Measurements from ENCODE around the gene CPNE6. TPM values are rescaled to one million over a fixed set of nuclear protein-coding genes. Genes with fewer than 3 reads are reported as not detected.

CPNE6 gene
- total RNA-seq, 1 experiment from 2014 or later = not detected

DNA sequence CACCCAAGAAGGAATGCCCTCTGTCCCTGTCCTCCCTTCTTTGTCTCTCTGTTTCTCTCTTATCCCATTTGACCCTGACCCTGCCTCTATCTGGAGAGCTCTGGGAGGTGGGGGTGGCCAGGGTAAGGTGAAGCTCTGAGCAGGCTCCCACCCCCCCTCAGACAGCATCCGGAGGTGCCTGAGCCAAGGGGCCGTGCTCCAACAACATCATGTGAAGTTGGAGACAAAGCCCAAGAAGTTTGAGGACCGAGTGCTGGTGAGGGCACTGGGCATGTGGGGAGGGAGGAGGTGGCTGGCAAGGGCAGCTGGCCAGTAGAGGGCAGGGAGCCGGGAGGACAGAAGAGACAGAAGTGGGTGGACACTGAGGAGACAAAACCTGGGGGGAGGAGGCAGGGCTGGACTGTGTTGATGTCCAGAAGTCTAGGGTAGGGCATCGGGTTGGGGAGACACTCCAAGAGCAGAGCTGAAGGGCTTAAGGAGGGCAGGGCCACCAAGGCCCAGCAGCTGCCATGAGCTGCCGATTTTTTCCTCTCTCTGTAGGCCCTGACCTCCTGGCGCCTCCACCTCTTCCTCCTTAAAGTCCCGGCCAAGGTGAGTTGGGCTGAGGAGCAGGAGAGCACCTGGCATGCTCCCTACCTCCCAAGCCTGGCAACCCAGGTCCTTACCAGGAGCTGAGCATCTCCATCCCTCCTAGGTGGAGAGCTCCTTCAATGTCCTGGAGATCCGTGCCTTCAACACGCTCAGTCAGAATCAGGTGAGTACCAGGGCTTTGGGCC lies 17.6 kb upstream of the CPNE6 start:
- BruUV-seq (replicated peaks) = no TSS peak
- H3K4me3 ChIP-seq (replicated peaks in 1 of 2; ENCODE audit: low read depth in 1 of 2, low read length in 2 of 2) = no peak overlapping the region
- CTCF ChIA-PET = interaction anchor here (1.8 to 5.7 kb wide), 2 partner anchors 55 to 244 kb away, joined by 5 to 116 read pairs; no protein-coding TSS in a partner anchor
- POLR2A ChIA-PET = interaction anchor here (0.6 to 1.1 kb wide), 2 partner anchors 8 to 61 kb away, joined by 3 to 4 read pairs; partner anchors contain the start of genes DCAF11 and NRL
- H3K27me3 ChIP-seq (ENCODE audit: insufficient read depth, low read length) = no peaks in the 10 kb centered on the region
- H3K9me2 ChIP-seq (ENCODE audit: insufficient read depth) = no peaks in the 10 kb centered on the region
- no peak overlapping the region for H2AFZ ChIP-seq (ENCODE audit: low read depth, low read length, poor library complexity, severe bottlenecking)
- H3K79me2 ChIP-seq (ENCODE audit: insufficient read depth, low read length) = no peaks in the 10 kb centered on the region
- no peak for TF ChIP-seq TCF7L2 (IDR thresholded peaks at IDR 0.05; ENCODE audit: borderline replicate concordance, extremely low read depth, insufficient read depth, insufficient read length)
- TF ChIP-seq, protein P1, sequence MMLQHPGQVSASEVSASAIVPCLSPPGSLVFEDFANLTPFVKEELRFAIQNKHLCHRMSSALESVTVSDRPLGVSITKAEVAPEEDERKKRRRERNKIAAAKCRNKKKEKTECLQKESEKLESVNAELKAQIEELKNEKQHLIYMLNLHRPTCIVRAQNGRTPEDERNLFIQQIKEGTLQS (IDR thresholded peaks at IDR 0.05) = no peak
- TF ChIP-seq ZFX (IDR thresholded peaks at IDR 0.05) = no peak
- TF ChIP-seq, protein P2, sequence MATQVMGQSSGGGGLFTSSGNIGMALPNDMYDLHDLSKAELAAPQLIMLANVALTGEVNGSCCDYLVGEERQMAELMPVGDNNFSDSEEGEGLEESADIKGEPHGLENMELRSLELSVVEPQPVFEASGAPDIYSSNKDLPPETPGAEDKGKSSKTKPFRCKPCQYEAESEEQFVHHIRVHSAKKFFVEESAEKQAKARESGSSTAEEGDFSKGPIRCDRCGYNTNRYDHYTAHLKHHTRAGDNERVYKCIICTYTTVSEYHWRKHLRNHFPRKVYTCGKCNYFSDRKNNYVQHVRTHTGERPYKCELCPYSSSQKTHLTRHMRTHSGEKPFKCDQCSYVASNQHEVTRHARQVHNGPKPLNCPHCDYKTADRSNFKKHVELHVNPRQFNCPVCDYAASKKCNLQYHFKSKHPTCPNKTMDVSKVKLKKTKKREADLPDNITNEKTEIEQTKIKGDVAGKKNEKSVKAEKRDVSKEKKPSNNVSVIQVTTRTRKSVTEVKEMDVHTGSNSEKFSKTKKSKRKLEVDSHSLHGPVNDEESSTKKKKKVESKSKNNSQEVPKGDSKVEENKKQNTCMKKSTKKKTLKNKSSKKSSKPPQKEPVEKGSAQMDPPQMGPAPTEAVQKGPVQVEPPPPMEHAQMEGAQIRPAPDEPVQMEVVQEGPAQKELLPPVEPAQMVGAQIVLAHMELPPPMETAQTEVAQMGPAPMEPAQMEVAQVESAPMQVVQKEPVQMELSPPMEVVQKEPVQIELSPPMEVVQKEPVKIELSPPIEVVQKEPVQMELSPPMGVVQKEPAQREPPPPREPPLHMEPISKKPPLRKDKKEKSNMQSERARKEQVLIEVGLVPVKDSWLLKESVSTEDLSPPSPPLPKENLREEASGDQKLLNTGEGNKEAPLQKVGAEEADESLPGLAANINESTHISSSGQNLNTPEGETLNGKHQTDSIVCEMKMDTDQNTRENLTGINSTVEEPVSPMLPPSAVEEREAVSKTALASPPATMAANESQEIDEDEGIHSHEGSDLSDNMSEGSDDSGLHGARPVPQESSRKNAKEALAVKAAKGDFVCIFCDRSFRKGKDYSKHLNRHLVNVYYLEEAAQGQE (IDR thresholded peaks at IDR 0.05; ENCODE audit: low read depth) = no peak
- no peak for TF ChIP-seq EZH2phosphoT487 (IDR thresholded peaks at IDR 0.05; ENCODE audit: borderline replicate concordance)
- TF ChIP-seq, protein P3, sequence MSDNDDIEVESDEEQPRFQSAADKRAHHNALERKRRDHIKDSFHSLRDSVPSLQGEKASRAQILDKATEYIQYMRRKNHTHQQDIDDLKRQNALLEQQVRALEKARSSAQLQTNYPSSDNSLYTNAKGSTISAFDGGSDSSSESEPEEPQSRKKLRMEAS (IDR thresholded peaks at IDR 0.05) = no peak
- TF ChIP-seq FOSL1 (IDR thresholded peaks at IDR 0.05; ENCODE audit: low read depth) = no peak
- TF ChIP-seq, protein P4, sequence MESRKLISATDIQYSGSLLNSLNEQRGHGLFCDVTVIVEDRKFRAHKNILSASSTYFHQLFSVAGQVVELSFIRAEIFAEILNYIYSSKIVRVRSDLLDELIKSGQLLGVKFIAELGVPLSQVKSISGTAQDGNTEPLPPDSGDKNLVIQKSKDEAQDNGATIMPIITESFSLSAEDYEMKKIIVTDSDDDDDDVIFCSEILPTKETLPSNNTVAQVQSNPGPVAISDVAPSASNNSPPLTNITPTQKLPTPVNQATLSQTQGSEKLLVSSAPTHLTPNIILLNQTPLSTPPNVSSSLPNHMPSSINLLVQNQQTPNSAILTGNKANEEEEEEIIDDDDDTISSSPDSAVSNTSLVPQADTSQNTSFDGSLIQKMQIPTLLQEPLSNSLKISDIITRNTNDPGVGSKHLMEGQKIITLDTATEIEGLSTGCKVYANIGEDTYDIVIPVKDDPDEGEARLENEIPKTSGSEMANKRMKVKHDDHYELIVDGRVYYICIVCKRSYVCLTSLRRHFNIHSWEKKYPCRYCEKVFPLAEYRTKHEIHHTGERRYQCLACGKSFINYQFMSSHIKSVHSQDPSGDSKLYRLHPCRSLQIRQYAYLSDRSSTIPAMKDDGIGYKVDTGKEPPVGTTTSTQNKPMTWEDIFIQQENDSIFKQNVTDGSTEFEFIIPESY (IDR thresholded peaks at IDR 0.05; ENCODE audit: extremely low read depth, insufficient replicate concordance, low read length) = no peak
- TF ChIP-seq SP1 (IDR thresholded peaks at IDR 0.05; ENCODE audit: low read depth) = no peak
- no peak for TF ChIP-seq EGR1 (IDR thresholded peaks at IDR 0.05; ENCODE audit: low read depth)
- no peak for TF ChIP-seq CBX3 (IDR thresholded peaks at IDR 0.05; ENCODE audit: low read depth)
- no peak for TF ChIP-seq ELF1 (IDR thresholded peaks at IDR 0.05; ENCODE audit: borderline replicate concordance, low read depth)
- TF ChIP-seq ZNF274 (IDR thresholded peaks at IDR 0.05; ENCODE audit: low read depth, low read length) = no peak
- TF ChIP-seq SIN3A (IDR thresholded peaks at IDR 0.05; ENCODE audit: low read depth) = no peak
- no peak for TF ChIP-seq CEBPB (IDR thresholded peaks at IDR 0.05; ENCODE audit: low read depth)
- no peak for TF ChIP-seq SRF (IDR thresholded peaks at IDR 0.05; ENCODE audit: low read depth)
- DNase-seq (ENCODE audit: low read depth, low spot score) (no peak), ATAC-seq (no peak)
- intact Hi-C loops (cut with micrococcal nuclease) = no loop called here
- no peaks in the 10 kb centered on the region for H3K36me3 ChIP-seq (ENCODE audit: control insufficient read depth in 1 of 2, insufficient read depth in 2 of 2, low read length in 2 of 2)
- H3K27ac ChIP-seq (ENCODE audit: low read depth, low read length) = no peak overlapping the region
- RAD21 ChIA-PET (ENCODE audit: low non-redundant PET in 1 of 2, low total read pairs in 2 of 2, uncharacterized antibody in 2 of 2, unreplicated experiment in 2 of 2) = no interaction called here
- H3K9ac ChIP-seq (ENCODE audit: low read length) = no peak overlapping the region
- H3K9me3 ChIP-seq (ENCODE audit: control insufficient read depth in 1 of 2, insufficient read depth in 1 of 2, low read depth in 1 of 2, low read length in 2 of 2) = no peaks in the 10 kb centered on the region
- peak overlapping the region; percentile 97 for H3K4me2 ChIP-seq (ENCODE audit: low read length)
- peaks cover 6 to 25% of the 10 kb centered on the region in 2 experiments; a peak in 3 of 4 replicates for H3K4me1 ChIP-seq (ENCODE audit: control insufficient read depth in 1 of 2, insufficient read depth in 2 of 2, low read length in 2 of 2)
- no peaks in the 10 kb centered on the region for H4K20me1 ChIP-seq (ENCODE audit: insufficient read depth)

Measured in HCT116 (cell line).